ENCODE measurements around the gene BHLHE40. TPM values are rescaled to one million over a fixed set of nuclear protein-coding genes. Genes with fewer than 3 reads are reported as not detected.

BHLHE40 gene
- total and polyA plus RNA-seq, 10 of the 15 experiments (the other 5 are each of a cell fraction or from before 2014, with no cell fraction given) = 25.2 to 106 (median 51.4) TPM

GRCh38 chr3:4977001-4977852 lies 2.0 kb upstream of the BHLHE40 start:
- ChIA-PET POLR2A (interaction anchor here (0.5 to 14.4 kb wide), 27 partner anchors 24 to 265 kb away, joined by 3 to 230 read pairs (median 5); no protein-coding TSS in a partner anchor), RAD21 (ENCODE audit: unreplicated experiment) (interaction anchor here (0.8 to 16.1 kb wide), 33 partner anchors 8 to 268 kb away, joined by 3 to 421 read pairs (median 7); no protein-coding TSS in a partner anchor), CTCF (interaction anchor here (0.6 to 14.2 kb wide), 49 partner anchors 8 to 268 kb away, joined by 3 to 330 read pairs (median 9); no protein-coding TSS in a partner anchor), SMC1A (ENCODE audit: uncharacterized antibody, unreplicated experiment) (interaction anchor here (0.7 to 13.6 kb wide), 45 partner anchors 8 to 267 kb away, joined by 3 to 186 read pairs (median 10); no protein-coding TSS in a partner anchor)
- WGBS (ENCODE audit: insufficient coverage, insufficient replicate concordance, low lambda C conversion rate, missing lambda C conversion rate) = 7% methylated on average over 35 of the region's 35 CpGs
- DNase-seq (ENCODE audit: low read depth, low spot score) (peak; percentile 89), ATAC-seq (peak; percentile 43), FAIRE-seq (peak; percentile 31)
- peak overlapping the region; percentile 84 for H3K27ac ChIP-seq (ENCODE audit: control insufficient read depth, insufficient read depth)
- peak overlapping the region; percentile 56 for H3K4me2 ChIP-seq (ENCODE audit: control insufficient read depth, insufficient read depth)
- H3K4me3 ChIP-seq = peak overlapping the region; percentile 72
- H2AFZ ChIP-seq (ENCODE audit: control insufficient read depth, low read depth, low read length) = peak overlapping the region; percentile 38
- in situ Hi-C loops (cut with MboI) (loop anchor here (5.0 kb wide), 2 partner anchors 130 to 220 kb away; no protein-coding TSS in a partner anchor), intact Hi-C loops (cut with micrococcal nuclease; ENCODE audit: unreplicated experiment) (loop anchor here (1.0 to 5.0 kb wide), 9 partner anchors 40 to 220 kb away; partner anchors contain the start of gene ARL8B)
- no peaks in the 10 kb centered on the region; the same call in 1 of the 2 replicates for H4K20me1 ChIP-seq (ENCODE audit: control insufficient read depth, insufficient read depth)
- peaks cover 29% of the 10 kb centered on the region for H3K4me1 ChIP-seq (ENCODE audit: control insufficient read depth, insufficient read depth, low read length)
- peaks cover 1% of the 10 kb centered on the region for H3K9me3 ChIP-seq (replicated peaks; ENCODE audit: control insufficient read depth, insufficient read depth, low read length)
- BruUV-seq (replicated peaks) = no TSS peak
- peak overlapping the region; percentile 64 for H3K9ac ChIP-seq (ENCODE audit: control insufficient read depth, insufficient read depth, low read length)
- peaks cover 0 to 8% of the 10 kb centered on the region in 2 experiments; a peak in 1 of 4 replicates for H3K36me3 ChIP-seq (ENCODE audit: control insufficient read depth in 2 of 2, insufficient read depth in 2 of 2, low read length in 1 of 2)
- no peaks in the 10 kb centered on the region for H3K27me3 ChIP-seq (replicated peaks in 1 of 2; ENCODE audit: control insufficient read depth in 2 of 2, insufficient read depth in 2 of 2, low read length in 1 of 2)
- H3K79me2 ChIP-seq (ENCODE audit: control insufficient read depth, insufficient read depth, low read length) = peaks cover 29% of the 10 kb centered on the region
- TF ChIP-seq RAD21 (IDR thresholded peaks at IDR 0.05; ENCODE audit: insufficient read depth, low read depth, low read length) = peak; percentile 14; the same call in 1 of the 2 replicates
- no peak for TF ChIP-seq CREB1 (IDR thresholded peaks at IDR 0.05; ENCODE audit: low read depth)
- no peak for TF ChIP-seq FOS (IDR thresholded peaks at IDR 0.05; ENCODE audit: borderline replicate concordance, extremely low read depth, insufficient read length)
- peak; percentile 92 for TF ChIP-seq JUNB (IDR thresholded peaks at IDR 0.05)
- TF ChIP-seq ZNF207 (IDR thresholded peaks at IDR 0.05; ENCODE audit: borderline replicate concordance) = peak; percentile 71
- TF ChIP-seq KLF5 (IDR thresholded peaks at IDR 0.05; ENCODE audit: partially characterized antibody) = peak; percentile 83
- TF ChIP-seq EGR1 (IDR thresholded peaks at IDR 0.05; ENCODE audit: borderline replicate concordance in 1 of 2, low read depth in 2 of 2, low read length in 2 of 2) = peak in 1 of 2 experiments; percentile 29; a peak in 1 of 3 replicates
- TF ChIP-seq NFIC (IDR thresholded peaks at IDR 0.05; ENCODE audit: low read depth, low read length) = no peak
- TF ChIP-seq RBBP5 (conservative IDR thresholded peaks at IDR 0.05) = no peak
- TF ChIP-seq HSF1 (IDR thresholded peaks at IDR 0.05; ENCODE audit: low read depth, low read length) = no peak
- peak; percentile 88 for TF ChIP-seq MEF2B (IDR thresholded peaks at IDR 0.05; ENCODE audit: partially characterized antibody, poor library complexity, severe bottlenecking)
- no peak for TF ChIP-seq NFYA (IDR thresholded peaks at IDR 0.05; ENCODE audit: borderline replicate concordance, low read depth, low read length)
- peak; percentile 99 for TF ChIP-seq IKZF2 (IDR thresholded peaks at IDR 0.05)
- TF ChIP-seq BACH1 (IDR thresholded peaks at IDR 0.05; ENCODE audit: borderline replicate concordance) = peak; percentile 93
- peak; percentile 98 for TF ChIP-seq DPF2 (IDR thresholded peaks at IDR 0.05)
- TF ChIP-seq NBN (IDR thresholded peaks at IDR 0.05) = peak; percentile 97
- no peak for TF ChIP-seq FOXM1 (IDR thresholded peaks at IDR 0.05; ENCODE audit: low read depth, low read length)
- peak; percentile 73 for TF ChIP-seq ZSCAN29 (IDR thresholded peaks at IDR 0.05)
- TF ChIP-seq BCL11A (IDR thresholded peaks at IDR 0.05; ENCODE audit: low read depth, low read length) = peak; percentile 91
- no peak; the same call in 1 of the 2 replicates for TF ChIP-seq ESRRA (IDR thresholded peaks at IDR 0.05; ENCODE audit: low read length)
- peak; percentile 64 for TF ChIP-seq E4F1 (IDR thresholded peaks at IDR 0.05; ENCODE audit: borderline replicate concordance, partially characterized antibody)

All from GM12878 (cell line).